Suprapubic skin (tissue), 4 donors: ENCODE measurements around the gene FYB2. TPM values are rescaled to one million over a fixed set of nuclear protein-coding genes. Genes with fewer than 3 reads are reported as not detected.
A peak's percentile ranks its signal among the peaks of the same experiment; 100 is the strongest.

Experiments
- DNase-seq, 2 donors: peaks; one replicate each; pipeline ENCODE4 v3.0.0-alpha.2; 2019; ENCODE audit warnings: low spot score in 2 of 2
- H3K27ac ChIP-seq: fragments of 200-600 bp; sonication (generic); one replicate; pipeline ENCODE4 v1.5.1; 2019
- H3K27me3 ChIP-seq: fragments of 200-600 bp; sonication (generic); one replicate; pipeline ENCODE4 v1.5.1; 2019
- H3K36me3 ChIP-seq: fragments of 200-600 bp; sonication (generic); one replicate; pipeline ENCODE4 v1.5.1; 2019
- H3K4me1 ChIP-seq: fragments of 200-600 bp; sonication (generic); one replicate; pipeline ENCODE4 v1.5.1; 2019
- H3K4me3 ChIP-seq: fragments of 200-600 bp; sonication (generic); one replicate; pipeline ENCODE4 v1.5.1; 2019; ENCODE audit warnings: mild to moderate bottlenecking
- H3K9me3 ChIP-seq: fragments of 200-600 bp; sonication (generic); one replicate; pipeline ENCODE4 v1.5.1; 2019
- CTCF ChIP-seq, 2 donors: fragments of 200-600 bp in 1 of 2; fragments of 450-650 bp in 1 of 2; sonication (generic) in 1 of 2; IDR thresholded peaks; one replicate each; pipeline ENCODE4 v1.5.1; 2016 to 2019; ENCODE audit warnings: antibody characterized with exemption in 2 of 2, mild to moderate bottlenecking in 1 of 2, moderate library complexity in 1 of 2
- EP300 ChIP-seq: sonication (generic); formaldehyde crosslinking; IDR thresholded peaks from one replicate; pipeline ENCODE4 v1.6.1; 2017; ENCODE audit warnings: antibody characterized with exemption
- POLR2A ChIP-seq, 2 donors: fragments of 450-650 bp; IDR thresholded peaks; one replicate each; pipeline ENCODE4 v1.6.1; 2017; ENCODE audit warnings: antibody characterized with exemption in 2 of 2, mild to moderate bottlenecking in 2 of 2, moderate library complexity in 2 of 2
- POLR2AphosphoS5 ChIP-seq, 3 donors: sonication (generic); formaldehyde crosslinking; IDR thresholded peaks; one replicate each; pipeline ENCODE4 v1.6.1; 2017; ENCODE audit warnings: antibody characterized with exemption in 3 of 3
- WGBS: methylation state at CpG from one replicate; pipeline ENCODE4 v1.1.5; 2018; 5-methylcytosine and 5-hydroxymethylcytosine counted together
- total RNA-seq, 4 donors: library from RNA; depleted of rRNA; stranded (reverse); fragments of >200 nt; gene quantifications; one replicate each; pipeline ENCODE4 v1.1.0, GENCODE V29; 2016

FYB2 gene
- total RNA-seq, 4 donors from 2014 or later = 0.57 TPM; not detected in 3

- no peak for DNase-seq
- Histone ChIP-seq H3K36me3 (no peaks in the 10 kb centered on the region), H3K4me1 (peaks cover 8% of the 10 kb centered on the region), H3K27ac (no peak overlapping the region), H3K9me3 (no peaks in the 10 kb centered on the region), H3K4me3 (no peak overlapping the region), H3K27me3 (peaks cover 18% of the 10 kb centered on the region)
- 69% methylated on average over 4 of the region's 4 CpGs for WGBS
- TF ChIP-seq POLR2A (IDR thresholded peaks at IDR 0.05) (no peak), CTCF (IDR thresholded peaks at IDR 0.05) (no peak), EP300 (no peak), POLR2AphosphoS5 (IDR thresholded peaks at IDR 0.05) (no peak)
Measured at GRCh38 chr1:56825436-56825835, 6.2 kb upstream of the FYB2 start.

DNA sequence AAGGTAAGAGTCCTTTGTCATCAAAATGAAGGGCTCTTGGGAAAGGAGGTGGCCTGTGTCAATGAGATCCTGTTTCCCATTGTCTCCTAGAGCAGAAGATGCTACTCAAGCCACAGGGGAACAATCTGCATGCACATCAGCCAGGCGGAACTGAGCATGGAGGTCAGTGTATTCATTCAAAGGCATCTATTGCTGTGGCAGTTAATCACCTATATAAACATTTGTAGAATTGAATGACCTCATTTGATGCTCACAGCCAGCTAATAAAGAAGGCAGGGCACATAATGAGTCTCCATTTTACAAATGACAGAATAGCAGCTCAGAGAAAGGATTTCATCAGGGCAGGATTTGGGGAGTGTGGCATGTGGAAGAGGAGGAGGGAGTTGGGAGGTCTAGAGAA, 5.7 kb upstream of the FYB2 start:
- H3K27ac ChIP-seq = no peak overlapping the region
- 92% methylated on average over 1 of the region's 1 CpG for WGBS
- no peaks in the 10 kb centered on the region for H3K36me3 ChIP-seq
- DNase-seq = no peak
- TF ChIP-seq POLR2A (IDR thresholded peaks at IDR 0.05) = no peak
- no peak for TF ChIP-seq CTCF (IDR thresholded peaks at IDR 0.05)
- no peak for TF ChIP-seq EP300
- no peak for TF ChIP-seq POLR2AphosphoS5 (IDR thresholded peaks at IDR 0.05)
- H3K9me3 ChIP-seq = no peaks in the 10 kb centered on the region
- no peak overlapping the region for H3K4me3 ChIP-seq
- peaks cover 8% of the 10 kb centered on the region for H3K4me1 ChIP-seq
- peaks cover 13% of the 10 kb centered on the region for H3K27me3 ChIP-seq

DNA sequence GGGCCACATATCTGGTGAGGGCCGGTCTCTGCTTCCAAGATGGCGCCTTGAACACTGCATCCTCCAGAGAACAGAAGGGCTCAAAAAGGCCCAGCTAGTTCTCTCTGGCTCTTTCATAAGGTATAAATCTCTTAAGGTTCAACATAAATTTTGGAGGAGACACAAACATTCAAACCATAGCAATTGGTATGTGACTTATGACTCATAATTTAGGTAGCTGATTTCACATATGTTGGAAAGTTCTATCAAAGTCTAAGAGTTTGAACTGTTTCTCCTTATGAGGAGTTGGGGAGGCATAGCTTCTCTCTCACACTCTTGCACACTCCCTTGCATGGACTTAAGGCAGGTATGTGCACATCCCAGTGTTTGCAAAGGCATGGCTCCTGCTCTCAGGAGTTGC, 5.1 kb upstream of the FYB2 start:
- H3K4me1 ChIP-seq = peaks cover 14% of the 10 kb centered on the region
- peaks cover 17% of the 10 kb centered on the region for H3K27me3 ChIP-seq
- TF ChIP-seq POLR2A (IDR thresholded peaks at IDR 0.05) = no peak
- no peak overlapping the region for H3K4me3 ChIP-seq
- H3K9me3 ChIP-seq = no peaks in the 10 kb centered on the region
- no peak overlapping the region for H3K27ac ChIP-seq
- no peak for DNase-seq
- no peaks in the 10 kb centered on the region for H3K36me3 ChIP-seq
- 100% methylated on average over 2 of the region's 2 CpGs for WGBS

DNA sequence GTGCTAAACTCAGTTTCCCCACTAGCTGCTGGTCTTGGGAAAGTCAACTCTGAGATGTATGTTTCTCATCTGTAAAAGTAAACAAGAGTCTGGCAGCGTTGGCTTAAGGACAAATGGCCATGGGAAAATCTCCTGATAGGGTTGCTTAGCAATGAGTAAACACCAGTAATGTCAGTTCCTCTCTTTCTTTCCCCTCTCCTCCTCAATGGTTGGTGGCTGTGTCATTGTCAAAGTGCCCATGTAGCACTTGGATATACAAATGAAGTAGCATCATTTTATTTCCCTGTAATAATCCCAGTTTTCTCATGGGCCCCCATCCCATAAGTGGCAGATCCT, 2.2 kb upstream of the FYB2 start:
- Histone ChIP-seq H3K4me3 (no peak overlapping the region), H3K9me3 (no peaks in the 10 kb centered on the region), H3K4me1 (peaks cover 26% of the 10 kb centered on the region), H3K27me3 (peaks cover 9% of the 10 kb centered on the region), H3K27ac (no peak overlapping the region), H3K36me3 (no peaks in the 10 kb centered on the region)
- TF ChIP-seq POLR2A (IDR thresholded peaks at IDR 0.05) (no peak), CTCF (IDR thresholded peaks at IDR 0.05) (no peak), POLR2AphosphoS5 (IDR thresholded peaks at IDR 0.05) (no peak), EP300 (no peak)
- 8% methylated on average over 1 of the region's 1 CpG for WGBS
- DNase-seq = no peak

- peak; percentile 20 to 92 for TF ChIP-seq CTCF (IDR thresholded peaks at IDR 0.05)
- no peak for TF ChIP-seq EP300
- peak; percentile 77 to 84 for DNase-seq
- 23% methylated on average over 6 of the region's 7 CpGs for WGBS
- peaks cover 9% of the 10 kb centered on the region for H3K27me3 ChIP-seq
- peaks cover 26% of the 10 kb centered on the region for H3K4me1 ChIP-seq
- H3K36me3 ChIP-seq = no peaks in the 10 kb centered on the region
- H3K9me3 ChIP-seq = no peaks in the 10 kb centered on the region
- no peak overlapping the region for H3K27ac ChIP-seq
- H3K4me3 ChIP-seq = no peak overlapping the region
Measured at GRCh38 chr1:56820755-56821461, 1.7 kb upstream of the FYB2 start.
